Activated CD4-positive, alpha-beta T cell treated with anti-CD3 and anti-CD28 coated beads for 48 hours (primary cell): Measurements from ENCODE around the gene ZNF814.
A peak's percentile ranks its signal among the peaks of the same experiment; 100 is the strongest.
"Not testable (repeated sequence)": the region's sequence is repeated elsewhere in the genome, so short reads cannot be mapped to it uniquely, and the experiment has no call there.

Experiments used
- DNase-seq: peaks from one replicate; pipeline ENCODE4 v3.0.0-alpha.2; 2020

Gene ZNF814

GRCh38 chr19:57854117-57854516 is 34.7 kb downstream of the ZNF814 start:
- not testable (repeated sequence) for DNase-seq

DNA sequence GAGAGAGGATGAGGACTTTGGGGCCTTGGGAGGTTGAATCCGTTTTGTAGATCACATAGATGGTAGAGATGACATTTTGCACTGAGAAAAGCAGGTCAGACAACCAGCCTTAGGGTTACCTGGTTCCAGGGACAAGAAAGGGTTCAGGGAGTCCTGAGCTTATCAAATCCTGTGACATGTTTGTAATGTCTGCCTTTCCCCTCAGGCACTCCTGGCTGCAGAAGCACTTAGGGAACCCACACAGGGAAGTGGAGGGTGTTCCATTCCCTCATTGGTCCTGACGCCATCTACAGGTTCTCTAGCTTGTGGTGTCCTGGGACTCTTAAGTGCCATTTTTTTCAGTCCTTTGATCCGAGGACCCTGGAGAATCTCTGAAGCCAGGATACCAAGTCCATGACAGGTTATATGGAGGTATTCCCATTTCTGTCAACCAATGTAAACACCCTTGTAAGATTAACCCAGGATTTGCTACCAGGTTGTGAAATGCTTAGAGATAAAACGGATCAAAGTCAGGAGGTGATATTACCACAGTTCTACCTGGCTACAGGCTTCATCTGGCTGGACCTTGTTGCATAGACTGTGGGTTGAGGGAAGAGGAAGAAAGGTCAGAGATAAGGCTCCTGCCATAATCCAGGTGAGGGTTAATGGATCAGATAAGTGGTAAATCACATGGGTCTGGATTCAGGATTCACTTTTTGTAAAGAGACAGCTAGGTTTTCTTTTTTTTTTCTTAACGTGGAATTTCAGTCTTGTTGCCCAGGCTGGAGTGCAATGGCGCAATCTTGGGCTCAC is 36.8 kb downstream of the ZNF814 start:
- not testable (repeated sequence) for DNase-seq

GRCh38 chr19:57850553-57851017 is 38.3 kb downstream of the ZNF814 start:
- peak; percentile 42 for DNase-seq

GRCh38 chr19:57849666-57850473 is 39.0 kb downstream of the ZNF814 start, which contains the start of gene ZNF587:
Gene ZNF587 (plus strand): TSS chr19:57849859. CDS start chr19:57850039, 180 bp downstream.
- peak; percentile 82 for DNase-seq

- not testable (repeated sequence) for DNase-seq
Measured at GRCh38 chr19:57849162-57849665, 39.6 kb downstream of the ZNF814 start.

DNA sequence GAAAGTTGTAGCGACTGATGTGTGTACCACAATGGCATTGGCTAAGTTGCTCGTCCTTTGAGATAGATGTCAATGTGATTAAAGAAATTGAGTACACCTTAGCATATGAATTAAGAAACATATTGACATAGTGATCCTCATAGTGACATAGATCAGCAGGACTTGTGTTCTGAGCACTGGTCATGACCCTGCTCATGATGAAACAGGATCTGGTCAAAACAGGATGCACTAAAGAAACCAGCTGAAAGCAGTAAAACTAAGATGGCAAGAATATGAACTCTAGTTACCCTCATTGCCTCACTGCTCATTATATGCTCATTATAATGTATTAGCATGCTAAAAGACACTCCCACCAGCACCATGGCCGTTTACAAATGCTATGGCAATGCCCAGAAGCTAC is 41.7 kb downstream of the ZNF814 start:
- DNase-seq = not testable (repeated sequence)

DNA sequence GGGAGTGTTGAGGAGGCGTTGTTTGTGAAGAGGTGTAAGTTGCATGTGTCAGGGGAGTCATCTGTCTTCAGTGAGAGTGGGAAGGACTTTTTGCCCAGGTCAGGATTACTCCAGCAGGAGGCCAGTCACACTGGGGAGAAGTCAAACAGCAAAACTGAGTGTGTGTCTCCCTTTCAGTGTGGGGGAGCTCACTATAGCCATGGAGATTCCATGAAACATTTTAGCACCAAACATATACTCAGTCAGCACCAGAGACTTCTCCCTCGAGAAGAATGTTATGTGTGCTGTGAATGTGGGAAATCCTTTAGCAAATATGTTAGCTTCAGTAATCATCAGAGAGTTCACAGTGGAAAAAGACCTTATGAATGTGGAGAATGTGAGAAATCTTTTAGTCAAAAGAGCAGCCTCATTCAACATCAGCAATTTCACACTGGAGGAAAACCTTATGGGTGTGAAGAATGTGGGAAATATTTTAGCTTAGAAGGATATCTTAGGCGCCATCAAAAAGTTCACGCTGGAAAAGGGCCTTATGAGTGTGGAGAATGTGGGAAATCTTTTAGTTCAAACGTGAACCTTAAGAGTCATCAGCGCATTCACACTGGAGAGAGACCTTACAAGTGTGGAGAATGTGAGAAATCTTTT is 47.6 kb downstream of the ZNF814 start:
- no peak for DNase-seq

DNA sequence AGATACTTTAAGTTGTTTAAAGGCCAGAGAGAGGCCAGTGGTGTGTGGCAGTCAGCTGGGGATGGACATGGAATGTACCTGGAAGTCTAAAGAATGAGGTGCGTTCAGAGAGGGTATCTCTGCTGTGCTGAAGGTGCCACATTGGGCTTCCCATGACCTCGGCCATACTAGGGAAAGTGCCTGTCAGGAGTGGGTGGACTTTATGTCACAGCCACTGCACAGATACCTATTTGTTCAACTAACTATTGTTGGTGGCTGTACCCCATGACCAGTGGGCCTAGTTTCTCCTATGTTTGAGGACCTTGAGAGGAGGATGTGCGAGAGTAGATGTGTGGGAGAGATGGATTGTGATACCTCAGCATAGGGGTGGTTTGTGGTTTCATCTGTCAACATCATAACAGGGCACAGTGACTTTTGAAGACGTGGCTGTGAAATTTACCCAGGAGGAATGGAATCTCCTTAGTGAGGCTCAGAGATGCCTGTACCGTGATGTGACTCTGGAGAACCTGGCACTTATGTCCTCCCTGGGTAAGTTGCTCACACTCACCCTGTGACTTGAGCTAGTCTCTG is 50.1 kb downstream of the ZNF814 start:
- not testable (repeated sequence) for DNase-seq

GRCh38 chr19:57836991-57837390 is 51.8 kb downstream of the ZNF814 start:
- not testable (repeated sequence) for DNase-seq

GRCh38 chr19:57830071-57830602 is 58.7 kb downstream of the ZNF814 start, which contains the start of gene ZNF587B:
Gene ZNF587B (plus strand): TSS chr19:57830299. CDS start chr19:57830529, 230 bp downstream.
- DNase-seq = peak; percentile 58

- no peak for DNase-seq
Measured at GRCh38 chr19:57829316-57829715, 59.5 kb downstream of the ZNF814 start.

GRCh38 chr19:57825511-57825910 is 63.3 kb downstream of the ZNF814 start:
- no peak for DNase-seq

- DNase-seq = not testable (repeated sequence)
Measured at GRCh38 chr19:57823608-57824007, 65.2 kb downstream of the ZNF814 start.

GRCh38 chr19:57823155-57823554 is 65.7 kb downstream of the ZNF814 start:
- not testable (repeated sequence) for DNase-seq

GRCh38 chr19:57821501-57821900 is 67.3 kb downstream of the ZNF814 start:
- DNase-seq = not testable (repeated sequence)

DNA sequence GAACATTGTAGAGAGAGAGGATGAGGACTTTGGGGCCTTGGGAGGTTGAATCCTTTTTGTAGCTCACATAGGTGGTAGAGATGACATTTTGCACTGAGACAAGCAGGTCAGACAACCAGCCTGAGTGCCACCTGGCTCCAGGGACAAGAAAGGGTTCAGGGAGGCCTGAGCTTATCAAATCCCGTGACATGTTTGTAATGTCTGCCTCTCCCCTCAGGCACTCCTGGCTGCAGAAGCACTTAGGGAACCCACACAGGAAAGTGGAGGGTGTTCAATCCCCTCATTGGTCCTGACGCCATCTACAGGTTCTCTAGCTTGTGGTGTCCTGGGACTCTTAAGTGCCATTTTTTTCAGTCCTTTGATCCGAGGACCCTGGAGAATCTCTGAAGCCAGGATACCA is 67.7 kb downstream of the ZNF814 start:
- not testable (repeated sequence) for DNase-seq

DNA sequence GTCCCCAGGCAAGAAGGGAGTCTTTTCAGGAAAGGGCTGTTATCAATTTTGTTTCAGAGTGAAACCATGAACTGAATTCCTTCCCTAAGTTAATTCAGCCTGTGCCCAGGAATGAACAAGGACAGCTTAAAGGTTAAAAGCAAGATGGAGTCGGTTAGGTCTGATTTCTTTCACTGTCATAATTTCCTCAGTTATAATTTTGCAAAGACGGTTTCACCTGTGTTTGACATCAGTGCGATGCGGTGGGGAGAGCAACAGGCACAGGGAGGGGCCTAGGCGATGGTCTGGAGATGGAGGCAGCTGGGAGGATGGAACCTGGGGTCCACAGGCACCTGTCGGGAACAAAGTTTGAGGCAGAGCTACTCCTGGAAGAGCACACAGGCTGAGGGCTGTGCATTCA is 68.2 kb downstream of the ZNF814 start:
- DNase-seq = no peak

GRCh38 chr19:57819475-57820148 is 69.2 kb downstream of the ZNF814 start:
- DNase-seq = peak; percentile 85

DNA sequence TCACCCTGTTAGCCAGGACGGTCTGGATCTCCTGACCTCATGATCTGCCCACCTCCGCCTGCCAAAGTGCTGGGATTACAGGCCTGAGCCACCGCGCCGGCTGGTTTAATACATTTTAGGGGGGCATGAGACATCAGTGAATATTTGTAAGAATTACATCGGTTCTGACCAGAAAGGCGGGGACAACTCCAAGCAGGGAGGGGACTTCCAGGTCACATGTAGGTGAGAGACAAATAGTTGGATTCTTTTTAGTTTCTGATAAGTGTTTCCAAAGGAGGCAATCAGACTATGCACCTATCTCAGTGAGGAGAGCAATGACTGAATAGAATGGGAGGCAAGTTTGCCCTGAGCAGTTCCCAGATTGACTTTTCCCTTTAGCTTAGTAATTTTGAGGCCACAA is 70.5 kb downstream of the ZNF814 start:
- no peak for DNase-seq

DNA sequence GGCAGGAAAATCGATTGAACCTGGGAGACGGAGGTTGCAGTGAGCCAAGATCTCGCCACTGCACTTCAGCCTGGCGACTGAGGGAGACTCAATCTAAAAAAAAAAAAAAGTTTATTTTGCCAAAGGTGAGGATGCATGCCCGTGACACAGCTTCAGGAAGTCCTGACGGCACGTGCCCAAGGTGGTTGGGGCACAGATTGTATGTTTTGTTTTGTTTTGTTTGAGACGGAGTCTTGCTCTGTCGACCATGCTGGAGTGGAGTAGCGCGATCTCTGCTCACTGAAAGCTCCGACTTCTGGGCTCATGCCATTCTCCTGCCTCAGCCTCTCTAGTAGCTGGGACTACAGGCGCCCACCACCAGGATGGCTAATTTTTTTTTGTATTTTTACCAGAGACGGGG is 70.9 kb downstream of the ZNF814 start:
- no peak for DNase-seq

GRCh38 chr19:57816652-57817051 is 72.2 kb downstream of the ZNF814 start:
- peak; percentile 19 for DNase-seq
